ENCODE results near the gene CFAP58. TPM values are rescaled to one million over a fixed set of nuclear protein-coding genes. Genes with fewer than 3 reads are reported as not detected.

The CFAP58 gene
- total RNA-seq, 1 experiment from 2014 or later = 0.63 TPM

DNA sequence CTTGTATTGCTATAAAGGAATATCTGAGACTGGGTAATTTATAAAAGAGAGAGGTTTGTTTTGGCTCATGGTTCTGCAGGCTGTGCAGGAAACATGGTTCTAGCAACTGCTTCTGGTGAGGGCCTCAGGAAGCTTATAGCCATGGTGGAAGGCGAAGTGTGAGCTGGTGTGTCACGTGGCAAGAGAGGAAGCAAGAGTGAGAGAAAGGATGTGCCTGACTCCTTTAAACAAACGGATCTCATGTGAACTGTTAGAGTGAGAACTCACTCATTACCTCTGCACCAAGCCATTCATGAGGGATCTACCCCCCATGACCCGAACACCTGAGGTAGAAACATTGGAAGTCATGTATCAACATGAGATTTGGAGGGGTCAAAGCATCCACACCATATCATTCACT lies 7.7 kb upstream of the CFAP58 start:
- H2BK12ac ChIP-seq (ENCODE audit: insufficient read length, low read depth, low read length) = no peak overlapping the region
- H4K5ac ChIP-seq (ENCODE audit: insufficient read length, low read depth, low read length) = no peak overlapping the region
- no peak overlapping the region for H3K27ac ChIP-seq (ENCODE audit: insufficient read length, low read depth, low read length)
- H3T11ph ChIP-seq (ENCODE audit: low read length) = no peak overlapping the region
- no peak overlapping the region for H3K9ac ChIP-seq (ENCODE audit: extremely low read depth, insufficient read length, low read length)
- Mint-ChIP-seq H3K27ac (no peak overlapping the region), H3K4me1 (peaks cover 5 to 7% of the 10 kb centered on the region in 2 experiments; a peak in 2 of 4 replicates), H3K27me3 (ENCODE audit: low read depth) (no peaks in the 10 kb centered on the region; the same call in 1 of the 2 replicates), H3K4me3 (no peak overlapping the region), H3K36me3 (ENCODE audit: insufficient read depth in 1 of 3, low read depth in 3 of 3) (no peaks in the 10 kb centered on the region), H3K9me3 (no peaks in the 10 kb centered on the region)
- H2BK120ac ChIP-seq (ENCODE audit: low read depth, low read length, poor library complexity, severe bottlenecking) = no peak overlapping the region
- no peaks in the 10 kb centered on the region for H3K23me2 ChIP-seq (ENCODE audit: insufficient read length, low read depth, low read length, poor library complexity, severe bottlenecking)
- no peak overlapping the region for H3K4ac ChIP-seq (ENCODE audit: low read depth, low read length)
- H2BK5ac ChIP-seq (ENCODE audit: insufficient read length, low read length) = no peak overlapping the region
- no peak overlapping the region for H3K18ac ChIP-seq (ENCODE audit: insufficient read length, low read depth, low read length)
- H4K20me1 ChIP-seq (ENCODE audit: control insufficient read depth, insufficient read depth, insufficient read length) = no peaks in the 10 kb centered on the region
- no peak for TF ChIP-seq CTCF (conservative IDR thresholded peaks at IDR 0.05)
- no CpG with 5 or more reads among the region's 4 CpGs for WGBS (ENCODE audit: extremely low coverage, insufficient read length, low lambda C conversion rate)
- no peak overlapping the region for H2AK5ac ChIP-seq (ENCODE audit: insufficient read length, low read length)
- DNase-seq = no peak
- peaks cover 8% of the 10 kb centered on the region; the same call in 1 of the 2 replicates for H3K4me1 ChIP-seq (ENCODE audit: insufficient read depth, low read length)
- no peaks in the 10 kb centered on the region for H3K79me2 ChIP-seq (ENCODE audit: insufficient read depth, low read length)
- no peaks in the 10 kb centered on the region for H3K79me1 ChIP-seq (ENCODE audit: insufficient read depth, low read depth, low read length, poor library complexity, severe bottlenecking)
- no peak overlapping the region for H3K56ac ChIP-seq (ENCODE audit: insufficient read length, low read depth, low read length)
- no peaks in the 10 kb centered on the region; the same call in 1 of the 2 replicates for H3K27me3 ChIP-seq (ENCODE audit: insufficient read depth, low read length)
- H4K8ac ChIP-seq (replicated peaks; ENCODE audit: insufficient read length, low read depth, low read length) = no peak overlapping the region
- no peak overlapping the region for H2BK15ac ChIP-seq (ENCODE audit: low read depth, low read length)
- H4K91ac ChIP-seq (ENCODE audit: insufficient read length, low read depth, low read length) = no peak overlapping the region
- no peak overlapping the region for H3K23ac ChIP-seq (ENCODE audit: insufficient read length, low read depth, low read length)
- no peak overlapping the region for H2AFZ ChIP-seq (ENCODE audit: low read length)
- no peaks in the 10 kb centered on the region for H3K9me3 ChIP-seq (ENCODE audit: control insufficient read depth, low read depth, low read length)
- H3K4me2 ChIP-seq (ENCODE audit: insufficient read depth, insufficient read length, low read length) = no peak overlapping the region
- no peak overlapping the region for H3K14ac ChIP-seq (ENCODE audit: insufficient read depth, low read length)
- no peak overlapping the region for H2BK20ac ChIP-seq (ENCODE audit: low read depth, low read length, poor library complexity, severe bottlenecking)
